Breast epithelium (tissue), 3 donors: ENCODE measurements around the gene CTR9.

Experiments used
- POLR2A ChIP-seq: fragments of 450-650 bp; IDR thresholded peaks from one replicate; pipeline ENCODE4 v1.6.1; 2016; ENCODE audit warnings: antibody characterized with exemption, mild to moderate bottlenecking, moderate library complexity
- POLR2AphosphoS5 ChIP-seq, 3 donors: sonication (generic); formaldehyde crosslinking; IDR thresholded peaks; one replicate each; pipeline ENCODE4 v1.6.1; 2017; ENCODE audit warnings: antibody characterized with exemption in 3 of 3
- TF ChIP-seq, protein P1 (sequence below), 3 donors: fragments of 450-650 bp; IDR thresholded peaks; one replicate each; pipeline ENCODE4 v1.5.1; 2016 to 2017; ENCODE audit warnings: antibody characterized with exemption in 3 of 3, mild to moderate bottlenecking in 3 of 3, moderate library complexity in 3 of 3

DNA sequence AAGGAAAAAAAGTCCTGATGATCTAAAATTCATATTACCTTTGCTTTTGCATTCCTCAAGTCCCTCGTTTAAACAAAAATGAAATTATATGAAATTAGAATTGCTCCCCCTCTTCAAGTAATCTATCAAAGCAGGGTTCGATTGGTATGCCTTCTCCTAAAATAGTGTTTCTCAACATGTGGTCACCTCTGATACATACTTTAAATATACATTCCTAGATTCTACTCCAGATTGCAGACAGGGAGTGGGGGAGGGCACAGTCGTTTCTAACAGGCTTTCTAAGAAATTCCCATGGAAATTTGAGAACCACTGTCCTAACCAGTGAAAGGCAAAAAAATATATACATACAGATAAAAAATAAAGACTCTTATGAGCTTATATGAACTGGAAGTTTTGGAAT is 34.9 kb upstream of the CTR9 start:
- TF ChIP-seq, protein P1, sequence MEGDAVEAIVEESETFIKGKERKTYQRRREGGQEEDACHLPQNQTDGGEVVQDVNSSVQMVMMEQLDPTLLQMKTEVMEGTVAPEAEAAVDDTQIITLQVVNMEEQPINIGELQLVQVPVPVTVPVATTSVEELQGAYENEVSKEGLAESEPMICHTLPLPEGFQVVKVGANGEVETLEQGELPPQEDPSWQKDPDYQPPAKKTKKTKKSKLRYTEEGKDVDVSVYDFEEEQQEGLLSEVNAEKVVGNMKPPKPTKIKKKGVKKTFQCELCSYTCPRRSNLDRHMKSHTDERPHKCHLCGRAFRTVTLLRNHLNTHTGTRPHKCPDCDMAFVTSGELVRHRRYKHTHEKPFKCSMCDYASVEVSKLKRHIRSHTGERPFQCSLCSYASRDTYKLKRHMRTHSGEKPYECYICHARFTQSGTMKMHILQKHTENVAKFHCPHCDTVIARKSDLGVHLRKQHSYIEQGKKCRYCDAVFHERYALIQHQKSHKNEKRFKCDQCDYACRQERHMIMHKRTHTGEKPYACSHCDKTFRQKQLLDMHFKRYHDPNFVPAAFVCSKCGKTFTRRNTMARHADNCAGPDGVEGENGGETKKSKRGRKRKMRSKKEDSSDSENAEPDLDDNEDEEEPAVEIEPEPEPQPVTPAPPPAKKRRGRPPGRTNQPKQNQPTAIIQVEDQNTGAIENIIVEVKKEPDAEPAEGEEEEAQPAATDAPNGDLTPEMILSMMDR (IDR thresholded peaks at IDR 0.05) = no peak
- TF ChIP-seq POLR2A = no peak
- TF ChIP-seq POLR2AphosphoS5 (IDR thresholded peaks at IDR 0.05) = no peak
